Ramos (cell line): ENCODE data around the gene PATJ.

Experiments
- in situ Hi-C: fragments of 300-500 bp; cut with MboI; formaldehyde crosslinking; loops from one replicate; pipeline ENCODE4 v1.14.3; 2022; ENCODE audit warnings: low sequenced_read_pairs; ENCODE audit not compliant: unreplicated experiment

Gene PATJ

GRCh38 chr1:61812916-61813315 lies 70.6 kb downstream of the PATJ start:
- in situ Hi-C loops: no loop called here

DNA sequence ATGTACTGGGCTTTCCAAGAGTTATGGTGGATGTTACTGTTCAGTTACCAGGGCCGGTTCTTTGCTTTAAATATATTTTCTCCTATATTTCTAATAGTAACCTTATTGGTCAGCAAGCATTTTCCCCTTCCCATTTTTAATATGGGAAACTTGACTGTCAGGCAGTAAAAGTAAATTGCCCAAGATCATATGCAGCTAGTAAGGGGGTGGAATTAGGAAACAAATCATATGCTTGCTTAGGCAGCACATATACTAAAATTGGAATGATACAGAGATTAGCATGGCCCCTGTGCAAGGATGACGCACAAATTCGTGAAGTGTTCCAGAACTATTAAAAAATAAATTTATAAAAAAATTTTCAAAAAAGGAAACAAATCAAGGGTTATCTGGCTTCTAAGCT lies 73.9 kb downstream of the PATJ start:
- in situ Hi-C loops: no loop called here

GRCh38 chr1:61818992-61819391 lies 76.7 kb downstream of the PATJ start:
- in situ Hi-C loops: no loop called here

GRCh38 chr1:61819421-61819820 lies 77.1 kb downstream of the PATJ start:
- in situ Hi-C loops: no loop called here

DNA sequence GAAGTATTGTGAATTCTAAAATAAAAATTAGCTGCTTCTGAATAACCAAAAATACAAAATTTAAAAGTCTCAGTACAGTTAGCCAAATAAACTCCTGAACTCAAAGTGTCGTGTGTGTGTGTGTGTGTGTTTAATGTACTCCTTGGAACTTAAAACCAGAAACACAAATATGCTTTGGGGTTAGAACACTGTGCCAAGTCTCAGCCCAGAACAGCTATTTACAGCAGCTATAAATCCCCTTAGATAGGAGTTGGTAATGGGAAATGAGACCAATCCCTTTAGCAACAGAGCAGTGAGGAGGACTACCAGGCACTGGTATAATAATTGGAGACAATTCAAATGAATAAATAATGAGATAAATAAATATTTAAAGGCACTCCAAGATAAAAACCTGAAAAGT lies 83.1 kb downstream of the PATJ start:
- in situ Hi-C loops: loop anchor here (25.0 kb wide), 1 partner anchor 988 kb away; no protein-coding TSS in a partner anchor

DNA sequence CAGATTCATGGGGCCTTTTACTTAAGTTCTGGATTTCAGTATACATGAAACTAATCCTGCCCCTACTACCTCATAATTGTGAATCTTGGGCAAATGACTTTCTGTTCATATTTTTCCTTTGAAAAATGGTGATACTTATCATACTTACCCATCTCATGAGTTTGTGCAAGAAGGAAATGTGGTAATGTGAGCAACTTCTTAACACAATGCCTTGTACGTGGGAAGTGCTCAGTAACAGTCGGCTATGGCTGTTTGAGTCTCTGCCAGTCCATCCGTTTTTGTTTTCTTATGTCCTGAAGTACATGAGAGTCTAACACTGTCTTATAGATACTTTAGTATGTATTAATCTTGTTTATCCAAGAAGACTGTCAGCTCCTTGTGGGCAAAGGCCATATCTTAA lies 86.5 kb downstream of the PATJ start:
- in situ Hi-C loops: loop anchor here (25.0 kb wide), 1 partner anchor 992 kb away; no protein-coding TSS in a partner anchor

DNA sequence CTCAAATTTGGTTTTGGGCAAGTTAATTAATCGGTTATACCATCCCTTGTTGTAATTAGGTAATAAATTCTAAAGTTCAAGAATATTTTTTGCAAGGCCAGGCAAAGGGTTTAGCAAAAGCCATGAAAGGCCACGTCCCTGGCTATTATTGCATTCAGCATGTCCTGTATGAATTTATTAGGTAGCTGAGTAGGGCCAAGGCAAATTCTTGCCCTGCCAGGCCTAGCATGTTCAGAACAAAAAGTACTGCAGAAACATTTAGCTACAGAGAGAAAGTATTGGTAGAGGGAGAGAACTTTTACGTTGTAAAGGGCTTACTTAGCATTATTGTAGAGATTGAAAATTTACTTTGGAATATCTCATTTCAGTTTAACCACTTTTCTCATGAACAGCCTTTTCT lies 94.4 kb downstream of the PATJ start:
- in situ Hi-C loops: loop anchor here (25.0 kb wide), 1 partner anchor 999 kb away; no protein-coding TSS in a partner anchor

DNA sequence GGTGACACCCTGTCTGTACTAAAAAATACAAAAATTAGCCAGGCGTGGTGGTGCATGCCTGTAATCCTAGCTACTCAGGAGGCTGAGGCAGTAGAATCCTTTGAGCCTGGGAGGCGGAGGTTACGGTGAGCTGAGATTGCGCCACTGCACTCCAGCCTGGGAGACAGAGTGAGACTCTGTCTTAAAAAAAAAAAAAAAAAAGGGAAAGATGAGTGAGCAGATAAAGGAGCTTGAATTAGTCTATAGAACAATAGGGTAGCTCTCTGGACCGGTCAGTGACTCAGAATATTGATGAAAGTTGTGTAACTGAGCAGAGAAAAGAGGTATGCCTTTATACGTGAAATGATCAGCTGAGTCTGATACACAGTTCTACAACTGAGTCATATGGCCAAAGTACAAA lies 95.3 kb downstream of the PATJ start:
- in situ Hi-C loops: loop anchor here (25.0 kb wide), 1 partner anchor 1000 kb away; no protein-coding TSS in a partner anchor

DNA sequence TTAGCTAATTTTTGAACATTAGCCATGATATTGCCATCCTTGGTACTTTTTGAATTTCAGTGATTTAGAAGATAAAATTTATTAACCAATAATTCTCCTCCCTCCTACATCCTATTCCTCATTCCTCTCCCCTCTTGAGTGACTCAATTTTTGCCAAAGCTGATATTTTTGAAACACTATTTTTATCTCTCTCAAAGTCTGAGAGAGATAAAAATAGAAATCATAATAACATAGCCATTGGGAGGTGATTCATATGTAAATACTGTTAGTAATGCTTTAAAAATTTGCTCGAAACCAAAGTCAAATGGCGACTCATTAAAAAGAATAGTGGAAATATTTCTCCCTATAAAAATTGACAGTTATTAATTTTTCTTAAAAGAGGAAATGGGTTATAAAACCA lies 97.4 kb downstream of the PATJ start:
- in situ Hi-C loops: loop anchor here (25.0 kb wide), 1 partner anchor 1002 kb away; no protein-coding TSS in a partner anchor

DNA sequence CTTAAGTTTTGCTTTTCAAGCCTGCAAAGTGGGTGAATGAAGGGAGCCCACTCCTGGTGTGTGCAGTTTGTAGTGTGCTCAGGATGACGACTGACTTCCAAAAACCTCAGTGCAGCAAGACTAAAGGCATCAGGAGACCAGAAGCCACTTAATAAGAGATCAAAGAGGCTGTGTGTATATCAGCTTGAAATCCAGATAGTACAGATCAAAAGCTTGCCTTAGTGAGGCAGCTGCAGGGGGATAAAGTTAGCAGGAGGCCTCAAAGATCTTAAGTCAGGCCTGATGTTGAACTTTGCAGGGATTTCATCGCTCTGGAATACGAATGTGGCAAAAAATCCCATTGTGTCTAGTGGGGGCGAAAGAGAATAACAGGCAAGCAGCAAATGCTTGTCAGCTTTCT lies 99.8 kb downstream of the PATJ start:
- in situ Hi-C loops: loop anchor here (25.0 kb wide), 1 partner anchor 1005 kb away; no protein-coding TSS in a partner anchor

DNA sequence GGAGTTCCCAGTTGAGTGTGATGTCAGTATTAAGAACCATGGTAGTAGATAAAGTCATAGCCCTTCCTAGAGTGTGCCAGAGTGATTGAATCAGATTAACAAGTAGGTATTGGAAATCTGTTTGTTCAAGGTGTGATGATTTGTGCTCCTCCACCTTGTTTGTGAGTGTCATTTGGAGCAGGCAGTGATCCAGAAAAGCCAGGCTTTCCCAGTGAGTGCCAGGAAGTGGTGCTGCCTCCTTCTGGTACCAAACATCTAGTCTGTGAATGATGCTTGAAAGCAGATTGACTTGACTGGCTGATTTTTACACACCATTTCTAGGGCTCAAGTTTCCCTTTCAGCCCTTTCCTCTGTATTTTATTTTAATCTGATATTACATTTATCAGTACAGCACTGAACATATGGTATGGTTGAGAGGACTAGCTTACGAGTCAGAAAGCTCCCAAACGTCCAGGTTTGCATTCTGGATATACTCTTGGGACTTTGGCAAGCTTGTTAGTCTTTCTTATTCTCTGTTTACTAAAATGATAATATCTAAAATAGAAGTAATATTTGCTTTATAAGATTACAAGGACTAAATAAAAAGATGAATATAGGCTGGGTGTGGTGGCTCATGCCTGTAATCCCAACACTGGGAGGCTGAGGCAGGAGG lies 100.7 kb downstream of the PATJ start:
- in situ Hi-C loops: loop anchor here (25.0 kb wide), 1 partner anchor 1006 kb away; no protein-coding TSS in a partner anchor

GRCh38 chr1:61844006-61844405 lies 101.7 kb downstream of the PATJ start:
- in situ Hi-C loops: loop anchor here (25.0 kb wide), 1 partner anchor 1007 kb away; no protein-coding TSS in a partner anchor

DNA sequence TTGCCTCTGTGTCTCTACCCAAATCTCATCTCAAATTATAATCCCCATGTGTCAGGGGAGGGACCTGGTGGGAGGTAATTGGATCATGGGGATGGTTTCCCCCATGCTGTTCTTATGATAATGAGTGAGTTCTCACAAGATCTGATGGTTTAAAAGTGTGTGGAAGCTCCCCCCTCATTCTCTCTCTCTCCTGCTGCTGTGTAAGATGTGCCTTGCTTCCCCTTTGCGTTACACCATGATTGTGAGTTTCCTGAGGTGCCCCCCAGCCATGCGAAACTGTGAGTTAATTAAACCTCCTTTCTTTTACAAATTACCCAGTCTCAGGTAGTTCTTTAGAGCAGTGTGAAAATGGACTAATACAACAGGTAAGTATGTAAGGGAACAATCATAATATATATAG lies 102.4 kb downstream of the PATJ start:
- in situ Hi-C loops: loop anchor here (25.0 kb wide), 1 partner anchor 1007 kb away; no protein-coding TSS in a partner anchor

DNA sequence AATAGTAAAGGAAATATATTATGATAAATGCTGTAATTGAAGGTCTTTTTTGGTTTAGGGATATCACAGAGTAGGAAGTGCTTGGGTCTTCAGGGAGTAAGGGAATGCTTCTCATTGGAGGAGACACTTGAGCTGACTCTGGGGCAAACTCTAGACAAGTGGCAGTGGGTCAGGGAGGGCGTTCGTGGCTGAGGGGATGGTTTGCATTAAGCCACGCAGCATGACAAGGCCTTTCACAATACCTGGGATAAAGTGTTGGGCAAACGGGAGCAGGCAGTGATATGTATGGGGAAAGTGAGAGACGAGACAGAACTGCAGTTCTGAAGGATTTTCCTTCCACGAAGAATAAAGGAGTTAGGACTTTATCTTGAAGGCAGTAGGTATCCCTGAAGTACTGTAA lies 109.0 kb downstream of the PATJ start:
- in situ Hi-C loops: no loop called here

- in situ Hi-C loops: no loop called here
Measured at GRCh38 chr1:61851849-61852669, 109.8 kb downstream of the PATJ start.

DNA sequence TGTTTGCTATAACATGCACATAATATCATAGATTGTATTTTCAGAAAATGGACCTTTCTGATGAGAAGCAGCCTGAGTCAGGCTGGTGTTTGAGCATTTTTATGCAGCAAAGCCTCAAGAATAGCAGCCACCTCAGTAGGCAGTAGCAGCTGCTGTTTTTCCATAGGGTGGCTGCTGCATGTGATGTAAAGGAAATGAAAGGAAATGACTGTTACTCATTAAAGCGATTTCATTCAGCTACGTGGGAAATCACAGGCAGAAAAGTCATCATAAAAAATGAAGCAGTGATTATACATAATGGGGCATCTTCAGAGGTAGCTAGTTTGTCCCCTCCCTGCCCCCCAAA lies 110.4 kb downstream of the PATJ start:
- in situ Hi-C loops: no loop called here

DNA sequence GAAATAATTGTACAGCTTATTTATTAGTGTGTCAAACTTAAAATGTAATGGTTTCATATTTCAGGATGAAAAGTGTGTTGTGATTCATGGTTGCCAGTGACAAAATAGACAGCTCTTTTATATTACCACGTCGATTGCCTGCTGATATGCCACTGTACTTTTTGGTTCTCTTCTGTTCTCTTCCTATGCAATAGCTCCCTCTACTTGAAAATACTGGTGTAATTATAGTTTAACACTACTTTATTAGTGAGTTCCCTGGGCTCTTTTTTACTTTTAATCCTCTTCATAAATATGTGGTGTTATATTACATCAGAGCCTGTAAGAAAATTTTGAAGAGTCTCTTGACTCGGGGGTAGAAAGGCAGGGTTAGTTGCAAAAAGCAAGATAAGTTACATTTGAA lies 111.3 kb downstream of the PATJ start:
- in situ Hi-C loops: no loop called here

DNA sequence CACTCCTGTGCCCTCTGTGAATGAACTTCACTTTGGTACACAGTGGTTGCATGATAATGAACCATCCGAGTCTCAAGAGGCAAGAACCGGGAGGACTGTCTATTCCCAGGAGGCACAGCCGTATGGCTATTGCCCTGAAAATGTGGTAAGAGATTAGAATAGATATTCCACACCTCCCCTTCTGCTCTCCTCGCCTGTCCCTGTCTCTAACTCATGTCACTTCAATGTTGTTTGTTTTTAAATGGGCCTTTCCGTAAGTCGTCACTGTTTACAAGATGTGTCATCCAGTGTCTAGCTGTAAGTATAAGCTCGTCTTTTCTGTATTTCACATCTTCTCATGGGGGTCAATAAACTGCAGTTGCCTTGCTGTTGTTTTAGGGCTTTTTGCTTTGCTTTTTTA lies 122.2 kb downstream of the PATJ start:
- in situ Hi-C loops: no loop called here

- in situ Hi-C loops: no loop called here
Measured at GRCh38 chr1:61865646-61866220, 123.5 kb downstream of the PATJ start.

DNA sequence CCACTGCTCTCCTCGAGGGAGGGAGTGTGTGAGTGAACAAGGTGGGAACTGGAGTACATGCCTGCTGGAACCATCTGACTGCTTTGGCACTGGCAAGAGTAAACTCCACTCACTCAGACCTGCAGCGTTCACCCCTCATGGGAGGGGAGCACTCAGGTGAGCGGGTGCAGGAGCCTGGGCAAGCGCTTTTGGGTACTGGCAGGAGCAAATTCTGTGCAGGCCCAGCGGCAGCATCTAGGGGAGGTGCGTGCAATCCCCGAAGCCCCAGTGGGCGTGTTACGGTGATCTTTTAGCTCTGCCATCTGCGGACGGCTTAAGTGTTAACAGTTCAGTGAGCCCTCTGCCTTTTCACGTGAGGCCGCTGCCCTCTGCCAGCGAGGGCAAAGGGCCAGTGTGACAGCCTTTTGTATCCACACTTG lies 127.4 kb downstream of the PATJ start:
- in situ Hi-C loops: no loop called here

- in situ Hi-C loops: no loop called here
Measured at GRCh38 chr1:61872206-61872605, 129.9 kb downstream of the PATJ start.
